ENCODE data around the gene XRN1. TPM values are rescaled to one million over a fixed set of nuclear protein-coding genes. Genes with fewer than 3 reads are reported as not detected.
"Not testable (repeated sequence)": the region's sequence is repeated elsewhere in the genome, so short reads cannot be mapped to it uniquely, and the experiment has no call there.

Gene XRN1
- total and polyA plus RNA-seq, 3 experiments from 2014 or later = 29.0 to 57.8 (median 34.6) TPM

DNA sequence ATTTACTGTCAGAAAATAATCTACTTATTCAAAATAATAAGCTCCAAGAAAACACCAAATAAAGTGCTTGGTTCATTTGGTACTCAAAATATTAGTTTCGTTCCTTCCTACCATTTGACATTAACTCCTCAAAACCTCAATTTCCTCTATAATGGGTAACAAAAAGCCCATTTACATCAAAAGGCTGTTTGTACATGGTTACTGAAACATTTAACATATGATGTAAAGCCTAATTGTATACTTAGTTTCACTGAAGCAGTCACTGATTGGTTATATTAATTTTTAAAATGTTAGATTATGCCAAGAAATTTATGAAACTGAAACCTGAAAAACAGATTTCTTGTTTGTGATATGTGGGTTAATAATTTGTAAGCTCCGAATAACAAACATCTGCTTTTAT is 14.7 kb downstream of the XRN1 start:
- H3K27me3 Mint-ChIP-seq = no peaks in the 10 kb centered on the region
- POLR2A ChIA-PET = no interaction called here
- H3K4me1 Mint-ChIP-seq = peaks cover 20 to 56% (median 49%) of the 10 kb centered on the region in 3 donors
- Histone ChIP-seq H3K9me3 (ENCODE audit: low read length) (no peaks in the 10 kb centered on the region), H3K27ac (ENCODE audit: low read depth, low read length) (no peak overlapping the region), H3K4me1 (ENCODE audit: insufficient read depth, low read length) (no peaks in the 10 kb centered on the region), H3K4me3 (ENCODE audit: low read length) (no peak overlapping the region), H3K27me3 (ENCODE audit: insufficient read depth, low read length, poor library complexity, severe bottlenecking) (no peaks in the 10 kb centered on the region), H3K36me3 (ENCODE audit: insufficient read depth, low read length) (peaks cover 15% of the 10 kb centered on the region)
- CTCF ChIA-PET = no interaction called here
- peak overlapping the region in 1 of 8 donors; percentile 41 for H3K27ac Mint-ChIP-seq
- H3K4me3 Mint-ChIP-seq = no peak overlapping the region
- no peak for DNase-seq
- H3K36me3 Mint-ChIP-seq = peaks cover 4 to 51% (median 17%) of the 10 kb centered on the region in 3 donors
- H3K9me3 Mint-ChIP-seq = no peaks in the 10 kb centered on the region

- Mint-ChIP-seq H3K4me3 (no peak overlapping the region), H3K9me3 (no peaks in the 10 kb centered on the region), H3K27me3 (no peaks in the 10 kb centered on the region), H3K36me3 (peaks cover 4 to 63% (median 17%) of the 10 kb centered on the region in 3 donors), H3K27ac (no peak overlapping the region), H3K4me1 (peaks cover 11 to 47% (median 45%) of the 10 kb centered on the region in 3 donors)
- CTCF ChIA-PET = interaction anchor here (0.6 kb wide), 1 partner anchor 80 kb away, joined by 3 read pairs; no protein-coding TSS in a partner anchor
- Histone ChIP-seq H3K4me1 (ENCODE audit: insufficient read depth, low read length) (no peaks in the 10 kb centered on the region), H3K27ac (ENCODE audit: low read depth, low read length) (no peak overlapping the region), H3K36me3 (ENCODE audit: insufficient read depth, low read length) (peaks cover 18% of the 10 kb centered on the region), H3K27me3 (ENCODE audit: insufficient read depth, low read length, poor library complexity, severe bottlenecking) (no peaks in the 10 kb centered on the region), H3K9me3 (ENCODE audit: low read length) (no peaks in the 10 kb centered on the region), H3K4me3 (ENCODE audit: low read length) (no peak overlapping the region)
- no peak for DNase-seq
- POLR2A ChIA-PET = no interaction called here
Measured at GRCh38 chr3:142429582-142429981, 18.3 kb downstream of the XRN1 start.

DNA sequence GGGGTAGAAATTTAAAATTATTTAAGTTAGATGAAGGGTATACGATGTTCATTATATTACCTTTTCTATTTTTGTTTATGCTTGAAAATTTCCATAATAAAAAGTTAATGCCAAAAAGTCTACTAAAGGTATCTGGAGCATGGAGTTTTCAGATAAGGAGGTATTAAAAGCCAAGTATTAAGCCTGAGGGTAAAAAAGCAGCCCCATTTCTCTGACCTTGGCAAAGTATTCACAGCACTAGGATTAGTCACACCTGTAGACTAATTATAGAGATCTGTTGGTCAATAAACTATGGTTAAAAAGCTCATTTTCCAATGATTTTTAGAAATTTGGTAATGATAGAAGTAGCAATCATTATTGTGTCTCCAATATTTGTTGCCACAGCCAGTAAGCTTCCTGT is 23.1 kb downstream of the XRN1 start:
- Histone ChIP-seq H3K9me3 (ENCODE audit: low read length) (no peaks in the 10 kb centered on the region), H3K27me3 (ENCODE audit: insufficient read depth, low read length, poor library complexity, severe bottlenecking) (no peaks in the 10 kb centered on the region), H3K36me3 (ENCODE audit: insufficient read depth, low read length) (peaks cover 17% of the 10 kb centered on the region), H3K27ac (ENCODE audit: low read depth, low read length) (no peak overlapping the region), H3K4me3 (ENCODE audit: low read length) (no peak overlapping the region), H3K4me1 (ENCODE audit: insufficient read depth, low read length) (no peaks in the 10 kb centered on the region)
- ChIA-PET POLR2A (no interaction called here), CTCF (no interaction called here)
- Mint-ChIP-seq H3K4me1 (peaks cover 7 to 28% (median 23%) of the 10 kb centered on the region in 3 donors), H3K27me3 (no peaks in the 10 kb centered on the region), H3K27ac (no peak overlapping the region), H3K9me3 (no peaks in the 10 kb centered on the region), H3K4me3 (no peak overlapping the region), H3K36me3 (peaks cover 6 to 74% (median 15%) of the 10 kb centered on the region in 3 donors)
- no peak for DNase-seq

DNA sequence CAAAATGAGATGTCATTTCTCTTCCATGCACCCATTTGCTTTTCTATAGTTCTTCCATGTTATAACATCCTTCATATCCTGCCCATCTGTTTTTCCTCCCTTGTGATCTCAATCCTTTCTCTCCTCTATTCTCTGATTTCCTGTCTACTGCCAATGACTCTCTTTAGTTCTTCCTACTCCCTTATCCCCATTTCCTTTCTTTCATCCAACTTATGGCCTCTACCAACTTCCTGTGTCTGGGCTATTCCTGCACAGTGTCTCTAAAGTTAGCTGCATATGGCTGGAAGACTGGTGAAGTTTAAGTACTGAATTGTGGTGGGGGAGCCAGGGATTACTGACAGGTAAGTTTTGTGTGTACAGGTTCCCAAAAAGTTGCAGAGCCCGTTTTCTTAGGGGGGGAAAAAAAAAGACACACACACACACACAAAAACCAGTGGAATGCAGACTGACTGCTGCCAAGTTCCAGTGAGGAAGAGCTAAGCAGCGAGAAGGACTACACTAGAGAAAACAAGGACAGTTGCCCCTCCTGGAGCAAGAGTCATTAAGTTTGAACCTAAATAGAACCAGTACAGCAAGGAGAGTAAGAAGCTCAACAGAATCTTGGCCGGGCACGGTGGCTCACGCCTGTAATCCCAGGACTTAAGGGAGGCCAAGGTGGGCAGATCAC is 28.8 kb downstream of the XRN1 start:
- H3K27me3 Mint-ChIP-seq = no peaks in the 10 kb centered on the region

DNA sequence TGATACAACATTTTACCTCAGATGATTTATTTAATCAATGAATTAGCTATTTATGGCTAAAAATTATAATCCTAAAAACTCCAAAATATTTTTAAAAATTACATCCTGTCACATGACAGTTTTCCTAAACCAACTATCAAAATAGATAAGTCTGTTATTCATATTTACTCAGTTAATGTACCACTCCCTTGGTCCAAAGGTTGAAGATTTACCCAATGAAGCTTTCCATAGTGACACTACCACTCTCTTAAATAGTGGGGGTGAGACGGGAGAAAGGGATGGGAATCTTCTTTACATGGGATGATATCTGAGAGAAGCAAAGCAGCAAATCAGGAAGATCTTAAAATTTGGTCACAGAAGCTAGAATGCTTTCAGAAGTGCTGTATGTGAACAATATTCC is 30.5 kb downstream of the XRN1 start:
- Histone ChIP-seq H3K9me3 (ENCODE audit: low read length) (no peaks in the 10 kb centered on the region), H3K4me1 (ENCODE audit: insufficient read depth, low read length) (no peaks in the 10 kb centered on the region), H3K4me3 (ENCODE audit: low read length) (no peak overlapping the region), H3K36me3 (ENCODE audit: insufficient read depth, low read length) (peaks cover 33% of the 10 kb centered on the region), H3K27me3 (ENCODE audit: insufficient read depth, low read length, poor library complexity, severe bottlenecking) (no peaks in the 10 kb centered on the region), H3K27ac (ENCODE audit: low read depth, low read length) (no peak overlapping the region)
- Mint-ChIP-seq H3K9me3 (no peaks in the 10 kb centered on the region), H3K4me1 (no peaks in the 10 kb centered on the region), H3K27ac (no peak overlapping the region), H3K36me3 (peaks cover under 1 to 82% (median 20%) of the 10 kb centered on the region in 3 donors), H3K27me3 (no peaks in the 10 kb centered on the region), H3K4me3 (no peak overlapping the region)
- DNase-seq = no peak
- ChIA-PET POLR2A (no interaction called here), CTCF (no interaction called here)

More for the DNA sequence above, 28.8 kb downstream of the XRN1 start:
- Mint-ChIP-seq H3K36me3 (peaks cover 6 to 82% (median 21%) of the 10 kb centered on the region in 3 donors), H3K9me3 (no peaks in the 10 kb centered on the region), H3K27ac (peak overlapping the region in 4 of 8 donors; percentile 3 to 89 (median 47)), H3K4me1 (peaks cover 0 to 7% (median 0%) of the 10 kb centered on the region in 3 donors), H3K4me3 (no peak overlapping the region)
- no peak overlapping the region for H3K4me3 ChIP-seq (ENCODE audit: low read length)
- no peaks in the 10 kb centered on the region for H3K4me1 ChIP-seq (ENCODE audit: insufficient read depth, low read length)
- CTCF ChIA-PET = no interaction called here
- no peaks in the 10 kb centered on the region for H3K27me3 ChIP-seq (ENCODE audit: insufficient read depth, low read length, poor library complexity, severe bottlenecking)
- no peak overlapping the region for H3K27ac ChIP-seq (ENCODE audit: low read depth, low read length)
- no peaks in the 10 kb centered on the region for H3K9me3 ChIP-seq (ENCODE audit: low read length)
- POLR2A ChIA-PET = no interaction called here
- H3K36me3 ChIP-seq (ENCODE audit: insufficient read depth, low read length) = peaks cover 33% of the 10 kb centered on the region
- DNase-seq = no peak

GRCh38 chr3:142400537-142400936 is 47.3 kb downstream of the XRN1 start:
- H3K27ac Mint-ChIP-seq; H3K9me3 Mint-ChIP-seq; H3K27ac ChIP-seq (ENCODE audit: low read depth, low read length); DNase-seq; H3K4me1 ChIP-seq (ENCODE audit: insufficient read depth, low read length); CTCF ChIA-PET; POLR2A ChIA-PET; H3K27me3 Mint-ChIP-seq; H3K4me1 Mint-ChIP-seq; H3K27me3 ChIP-seq (ENCODE audit: insufficient read depth, low read length, poor library complexity, severe bottlenecking); H3K9me3 ChIP-seq (ENCODE audit: low read length); H3K4me3 ChIP-seq (ENCODE audit: low read length); H3K4me3 Mint-ChIP-seq: not testable (repeated sequence)
- H3K36me3 ChIP-seq (ENCODE audit: insufficient read depth, low read length) = peaks cover 33% of the 10 kb centered on the region
- H3K36me3 Mint-ChIP-seq = peaks cover 13 to 74% (median 39%) of the 10 kb centered on the region in 3 donors

- Mint-ChIP-seq H3K27me3 (no peaks in the 10 kb centered on the region), H3K27ac (no peak overlapping the region), H3K4me1 (peaks cover 0 to 5% (median 0%) of the 10 kb centered on the region in 3 donors), H3K4me3 (no peak overlapping the region), H3K9me3 (no peaks in the 10 kb centered on the region), H3K36me3 (peaks cover 20 to 50% (median 23%) of the 10 kb centered on the region in 3 donors)
- H3K27ac ChIP-seq (ENCODE audit: low read depth, low read length) = no peak overlapping the region
- no peaks in the 10 kb centered on the region for H3K9me3 ChIP-seq (ENCODE audit: low read length)
- ChIA-PET CTCF (no interaction called here), POLR2A (interaction anchor here (0.7 kb wide), 1 partner anchor 606 kb away, joined by 4 read pairs; the partner anchor contains the start of gene U2SURP)
- peaks cover 34% of the 10 kb centered on the region for H3K36me3 ChIP-seq (ENCODE audit: insufficient read depth, low read length)
- H3K27me3 ChIP-seq (ENCODE audit: insufficient read depth, low read length, poor library complexity, severe bottlenecking) = no peaks in the 10 kb centered on the region
- no peaks in the 10 kb centered on the region for H3K4me1 ChIP-seq (ENCODE audit: insufficient read depth, low read length)
- H3K4me3 ChIP-seq (ENCODE audit: low read length) = no peak overlapping the region
- no peak for DNase-seq
Measured at GRCh38 chr3:142394921-142395622, 52.8 kb downstream of the XRN1 start.

DNA sequence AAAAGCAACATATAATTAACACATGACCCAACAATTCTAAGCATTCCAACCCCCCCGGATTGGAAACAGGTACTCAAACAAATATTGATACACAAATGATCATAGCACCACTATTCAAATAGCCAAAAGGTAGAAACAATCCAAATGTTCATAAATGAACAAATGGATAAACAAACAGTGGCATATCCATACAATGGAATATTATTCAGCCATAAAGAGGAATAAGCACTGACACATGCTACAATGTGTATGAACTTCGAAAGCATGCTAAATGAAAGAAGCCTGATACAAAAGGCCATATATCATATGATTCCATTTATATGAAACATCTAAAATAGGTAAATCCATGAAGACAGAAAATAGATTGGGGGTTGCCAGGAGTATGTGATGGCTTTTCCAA is 62.8 kb downstream of the XRN1 start:
- ChIA-PET POLR2A (no interaction called here), CTCF (no interaction called here)
- Histone ChIP-seq H3K4me1 (ENCODE audit: insufficient read depth, low read length) (no peaks in the 10 kb centered on the region), H3K27ac (ENCODE audit: low read depth, low read length) (no peak overlapping the region), H3K9me3 (ENCODE audit: low read length) (no peaks in the 10 kb centered on the region), H3K27me3 (ENCODE audit: insufficient read depth, low read length, poor library complexity, severe bottlenecking) (no peaks in the 10 kb centered on the region), H3K36me3 (ENCODE audit: insufficient read depth, low read length) (peaks cover 16% of the 10 kb centered on the region), H3K4me3 (ENCODE audit: low read length) (no peak overlapping the region)
- Mint-ChIP-seq H3K9me3 (no peaks in the 10 kb centered on the region), H3K36me3 (peaks cover 44 to 78% (median 46%) of the 10 kb centered on the region in 3 donors), H3K27ac (no peak overlapping the region), H3K27me3 (no peaks in the 10 kb centered on the region), H3K4me3 (no peak overlapping the region), H3K4me1 (peaks cover 0 to 8% (median 3%) of the 10 kb centered on the region in 3 donors)
- no peak for DNase-seq
